ENCODE results near the gene SNCAIP.

Gene SNCAIP

DNA sequence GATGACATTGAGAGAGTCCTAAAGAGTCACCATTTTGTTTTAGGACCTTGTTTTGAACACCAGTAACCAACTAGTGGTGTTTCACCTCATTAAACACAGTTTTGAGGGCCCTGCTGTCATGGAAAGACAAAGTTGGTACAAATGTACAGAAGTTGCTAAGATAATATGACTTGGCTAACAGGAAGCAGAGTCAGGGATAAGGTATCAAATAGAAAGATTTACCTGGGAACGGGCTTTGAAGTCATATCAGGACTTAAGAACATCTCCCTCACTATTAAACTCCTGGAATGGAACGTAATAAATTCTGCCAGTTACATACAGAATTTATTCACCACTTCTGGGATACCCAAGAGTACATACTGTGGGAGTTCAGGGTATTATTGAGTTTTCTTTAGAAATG, 115.6 kb downstream of the SNCAIP start:
- no peak for DNase-seq (ENCODE audit: low spot score)

DNA sequence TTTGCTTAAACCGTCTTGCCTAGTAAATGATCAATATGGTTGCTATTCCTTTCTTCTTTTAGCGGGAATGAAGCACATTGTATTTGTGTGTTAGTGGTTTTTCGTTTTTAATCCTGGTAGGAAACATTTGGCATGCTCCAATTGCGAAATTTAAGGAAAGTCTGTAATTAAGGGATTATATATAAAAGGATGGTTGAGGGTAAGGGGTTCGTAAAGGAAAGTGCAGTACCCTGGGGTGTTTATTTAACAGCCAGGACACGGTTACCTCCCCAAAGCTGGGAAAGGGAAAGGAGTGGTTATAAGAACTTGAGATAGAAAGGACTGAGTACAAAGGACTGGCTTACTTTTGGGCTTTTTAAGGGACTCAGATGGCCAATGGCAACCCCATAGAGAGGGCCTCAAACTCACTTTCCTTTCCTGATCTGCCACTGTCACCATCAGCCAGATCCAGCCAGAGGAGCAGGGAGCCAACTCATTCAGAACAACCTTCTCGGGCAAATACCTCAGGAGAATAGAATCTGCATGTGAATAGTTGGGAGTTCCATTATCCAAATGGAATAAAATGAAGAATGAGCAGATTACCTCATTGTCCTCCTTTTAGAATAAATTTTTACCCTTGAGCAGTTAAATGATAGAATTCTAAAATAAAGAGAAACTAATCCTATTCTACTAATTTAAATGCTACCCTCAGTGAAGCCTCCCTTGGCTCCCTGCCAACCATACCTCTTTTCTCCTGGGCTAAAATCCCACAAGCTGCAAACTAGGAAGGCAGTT, 117.7 kb downstream of the SNCAIP start:
- DNase-seq (ENCODE audit: low spot score) = no peak

DNA sequence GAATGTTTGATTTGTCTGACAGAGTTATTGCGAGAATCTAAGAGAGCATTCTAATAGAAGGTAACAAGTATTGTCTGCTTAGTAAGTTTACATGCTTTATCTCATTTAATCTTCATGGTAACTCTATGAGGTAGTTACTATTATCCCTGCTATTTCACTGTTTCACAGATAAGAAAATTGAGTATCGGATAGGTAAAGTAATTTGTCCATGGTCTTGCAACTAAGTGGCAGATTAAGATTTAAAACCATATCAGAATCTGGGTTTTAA, 118.2 kb downstream of the SNCAIP start:
- DNase-seq (ENCODE audit: low spot score) = no peak

DNA sequence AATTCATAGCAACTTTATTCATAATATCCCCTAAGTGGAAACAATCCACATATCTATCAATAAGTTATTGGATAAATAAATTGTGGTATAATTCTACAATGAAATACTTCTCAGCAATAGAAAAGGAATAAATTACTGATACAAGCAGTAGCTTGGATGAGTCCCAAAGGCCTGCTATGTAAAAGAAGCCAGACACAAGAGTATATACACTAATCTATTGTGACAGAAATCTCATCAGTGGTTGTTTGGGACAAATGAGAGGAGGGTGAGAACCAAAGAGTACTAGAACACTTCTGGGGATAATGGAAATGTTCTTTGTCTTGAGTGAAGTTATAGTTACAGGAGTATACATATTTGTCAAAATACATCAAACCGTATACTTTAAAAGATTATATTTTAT, 119.3 kb downstream of the SNCAIP start:
- DNase-seq (ENCODE audit: low spot score) = no peak

DNA sequence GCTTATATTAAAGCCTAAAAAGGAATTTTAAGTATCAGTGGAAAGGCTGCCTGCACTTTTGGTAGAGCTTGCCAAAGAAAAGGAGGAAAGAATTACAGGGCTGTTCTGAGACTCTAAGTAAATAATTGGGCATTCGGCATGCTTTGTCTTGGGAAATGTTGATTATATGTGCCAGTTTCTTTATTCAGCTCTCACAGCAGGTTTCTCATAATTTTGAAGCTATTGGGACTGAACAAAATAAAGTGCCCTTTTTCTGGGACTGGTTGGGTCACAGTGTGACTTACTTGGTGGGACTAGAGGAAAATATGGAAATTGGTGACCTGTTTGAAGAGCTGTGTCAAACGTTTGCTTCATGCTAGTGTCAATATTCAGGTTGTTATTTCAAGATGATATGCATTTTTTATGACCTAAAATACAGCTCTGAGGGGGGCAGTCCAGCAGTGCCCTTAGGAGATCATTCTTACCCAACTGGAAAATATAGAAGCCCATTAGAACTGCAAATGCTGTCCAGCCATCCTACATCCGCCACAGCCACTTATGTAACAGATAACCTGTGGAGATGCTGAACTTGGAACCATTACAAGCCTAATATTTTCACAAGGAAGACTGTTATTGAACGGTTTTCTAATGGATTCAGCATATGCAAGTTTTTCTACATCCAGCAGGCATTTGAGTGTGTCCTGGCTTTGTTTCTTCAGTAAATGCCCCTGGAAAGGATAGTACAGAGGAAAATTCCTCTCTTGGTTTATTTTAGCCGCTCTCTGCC, 122.4 kb downstream of the SNCAIP start:
- DNase-seq (ENCODE audit: low spot score) = no peak

DNA sequence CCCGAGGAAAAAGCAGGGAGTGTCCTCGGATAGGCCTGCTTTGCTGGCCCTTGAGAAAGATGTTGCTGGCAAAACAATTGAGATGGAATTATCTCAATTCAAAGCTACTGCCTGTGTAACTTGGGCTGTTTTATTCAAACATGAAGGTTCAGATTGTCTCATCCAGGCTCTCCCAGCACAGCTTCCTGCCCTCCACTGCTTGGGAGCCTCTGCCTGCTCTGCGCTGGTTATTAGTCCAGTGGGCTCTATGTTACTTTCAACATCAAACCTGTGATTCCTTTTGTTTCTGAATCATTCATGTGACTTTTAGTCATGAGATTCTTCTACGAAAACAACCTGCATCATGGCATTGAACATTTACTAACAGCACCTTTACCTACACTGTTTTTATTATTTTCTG, 123.2 kb downstream of the SNCAIP start:
- no peak for DNase-seq (ENCODE audit: low spot score)

DNA sequence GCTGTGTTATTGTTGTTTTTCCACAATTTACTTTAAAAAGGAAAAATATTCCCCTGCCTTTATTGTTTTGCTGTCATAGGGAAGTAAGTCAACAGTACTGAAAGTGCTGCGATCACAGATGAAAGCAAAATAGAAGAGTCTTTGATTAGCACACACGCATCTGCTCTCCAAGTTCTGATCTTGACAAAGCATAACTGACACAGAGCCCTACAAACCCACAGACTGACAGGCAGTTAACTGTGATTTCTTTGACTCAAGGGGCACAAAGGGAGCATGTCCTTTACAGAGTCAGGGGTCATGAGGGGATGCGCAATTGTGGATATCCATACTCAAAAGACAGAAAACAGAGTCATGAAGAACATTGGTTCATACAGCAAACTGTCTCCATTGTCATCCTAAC, 123.7 kb downstream of the SNCAIP start:
- no peak for DNase-seq (ENCODE audit: low spot score)

DNA sequence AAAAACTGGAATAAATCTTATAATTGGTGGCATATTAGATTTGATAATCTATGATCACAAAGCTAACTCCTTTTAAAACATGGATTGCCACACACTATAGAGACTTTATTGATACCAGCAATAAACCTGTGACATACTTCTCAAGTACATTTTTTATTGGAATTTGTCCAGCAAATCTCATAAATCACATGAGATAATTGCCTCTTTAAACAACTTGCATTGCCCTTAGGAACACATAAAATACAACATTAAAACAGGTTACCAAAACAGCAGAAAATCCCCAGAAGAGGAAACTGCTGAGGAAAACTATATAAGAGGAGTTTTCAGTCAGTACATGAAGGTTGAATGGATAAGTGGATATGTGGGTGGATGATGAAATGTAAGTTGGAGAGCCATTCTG, 124.6 kb downstream of the SNCAIP start:
- DNase-seq (ENCODE audit: low spot score) = no peak

DNA sequence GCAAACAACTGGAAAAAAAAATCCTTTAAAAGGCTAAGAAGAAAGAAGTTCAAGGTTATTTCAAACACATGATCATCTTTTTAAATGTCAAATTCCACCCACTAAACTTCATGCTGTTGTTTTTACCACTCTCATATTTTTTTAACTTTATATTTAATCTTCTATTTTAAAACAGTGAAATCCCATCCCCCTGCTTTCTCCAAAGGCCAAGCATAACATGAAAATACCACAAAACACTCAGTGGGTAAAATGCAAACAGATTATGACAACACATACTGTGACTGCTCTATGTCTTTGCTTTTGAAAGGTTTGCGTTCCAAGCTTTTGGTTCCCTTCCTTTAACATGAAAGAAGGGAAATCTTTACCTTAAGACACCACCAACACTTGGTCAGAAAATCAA, 127.6 kb downstream of the SNCAIP start:
- DNase-seq (ENCODE audit: low spot score) = no peak

DNA sequence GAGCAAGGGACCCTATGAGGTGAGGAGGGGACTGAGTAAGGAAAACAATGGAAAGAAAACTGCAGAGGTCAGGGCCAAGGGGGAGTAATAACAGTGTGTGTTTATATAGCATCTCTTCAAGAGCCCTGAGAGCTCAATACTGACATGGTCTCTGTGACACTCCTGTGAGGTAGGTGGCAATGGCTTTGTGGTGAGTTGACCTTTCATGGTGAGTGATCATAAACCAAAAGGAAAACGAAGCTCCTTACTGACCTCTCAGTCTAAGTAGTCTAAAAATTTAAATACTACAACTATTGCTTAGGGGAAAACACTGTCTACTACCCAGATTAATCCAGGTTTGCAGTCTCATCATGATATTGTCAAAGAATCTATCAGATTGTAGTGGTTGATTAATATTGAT, 130.9 kb downstream of the SNCAIP start:
- DNase-seq (ENCODE audit: low spot score) = no peak

DNA sequence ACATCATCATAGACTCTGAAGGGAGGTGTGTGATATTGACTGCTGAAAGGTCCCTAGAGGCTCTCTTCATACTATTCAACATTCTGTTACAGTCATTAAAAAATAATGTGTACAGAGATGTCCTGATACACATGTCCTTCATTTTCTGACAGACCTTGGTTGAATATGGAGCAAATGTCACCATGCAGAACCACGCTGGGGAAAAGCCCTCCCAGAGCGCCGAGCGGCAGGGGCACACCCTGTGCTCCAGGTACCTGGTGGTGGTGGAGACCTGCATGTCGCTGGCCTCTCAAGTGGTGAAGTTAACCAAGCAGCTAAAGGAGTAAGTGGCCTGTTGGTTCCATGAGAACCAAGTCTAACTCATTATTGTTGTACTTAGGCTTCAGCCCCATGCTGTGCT, 132.4 kb downstream of the SNCAIP start:
- no peak for DNase-seq (ENCODE audit: low spot score)

DNA sequence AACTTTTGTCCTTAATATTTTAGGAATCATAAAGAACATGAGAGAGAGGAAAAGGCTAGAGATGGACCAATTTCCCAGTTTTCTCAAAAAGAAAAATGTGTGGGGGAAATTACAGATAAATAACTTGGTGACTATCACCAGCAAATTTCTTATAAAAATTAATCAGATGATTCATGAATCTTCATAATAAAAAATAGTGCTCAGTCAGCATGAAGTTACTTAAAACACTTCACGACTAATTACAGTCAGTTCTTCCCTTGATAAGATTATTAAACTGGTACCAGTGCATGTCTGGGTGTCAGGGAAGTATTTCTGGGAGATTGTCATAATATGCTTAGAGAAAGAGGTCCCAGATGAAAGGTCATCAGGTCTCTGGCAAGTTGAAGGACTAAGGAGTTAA, 133.0 kb downstream of the SNCAIP start:
- DNase-seq (ENCODE audit: low spot score) = no peak

DNA sequence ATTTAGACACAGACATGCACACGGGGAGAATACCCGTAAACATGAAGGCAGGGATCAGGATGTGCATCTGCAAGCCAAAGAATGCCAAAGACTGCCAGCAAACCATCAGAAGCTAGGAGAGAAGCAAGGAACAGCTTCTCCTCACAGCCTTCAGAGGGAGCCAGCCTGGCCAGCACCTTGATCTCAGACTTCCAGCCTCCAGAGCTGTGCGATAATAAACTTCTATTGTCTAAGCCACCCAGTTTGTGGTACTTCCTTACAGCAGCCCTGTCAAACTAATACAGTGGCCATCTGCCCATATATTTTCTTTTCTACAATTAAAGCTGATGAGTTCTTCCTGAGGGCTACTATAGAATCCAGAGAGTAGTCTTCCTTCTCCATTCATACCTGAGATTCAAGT, 135.0 kb downstream of the SNCAIP start:
- DNase-seq (ENCODE audit: low spot score) = no peak

DNA sequence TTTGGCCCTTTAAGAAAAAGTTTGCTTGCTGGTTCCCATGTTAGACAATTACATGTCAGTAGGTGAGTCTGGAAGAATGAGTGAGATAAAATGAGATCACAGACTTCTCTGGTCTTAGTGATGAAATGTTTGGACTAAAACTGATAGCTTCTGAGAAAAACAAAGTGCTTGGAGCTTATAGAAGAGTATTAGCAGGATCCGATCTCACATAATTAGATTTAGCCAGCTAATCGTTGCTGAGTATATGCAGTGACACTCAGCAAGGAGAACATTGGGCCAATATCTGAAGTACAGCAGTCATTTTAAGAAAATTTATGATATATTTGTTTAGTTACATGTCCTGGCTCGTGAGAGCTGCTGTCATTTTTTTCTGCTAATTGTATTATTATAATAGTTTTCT, 135.8 kb downstream of the SNCAIP start:
- DNase-seq (ENCODE audit: low spot score) = no peak

DNA sequence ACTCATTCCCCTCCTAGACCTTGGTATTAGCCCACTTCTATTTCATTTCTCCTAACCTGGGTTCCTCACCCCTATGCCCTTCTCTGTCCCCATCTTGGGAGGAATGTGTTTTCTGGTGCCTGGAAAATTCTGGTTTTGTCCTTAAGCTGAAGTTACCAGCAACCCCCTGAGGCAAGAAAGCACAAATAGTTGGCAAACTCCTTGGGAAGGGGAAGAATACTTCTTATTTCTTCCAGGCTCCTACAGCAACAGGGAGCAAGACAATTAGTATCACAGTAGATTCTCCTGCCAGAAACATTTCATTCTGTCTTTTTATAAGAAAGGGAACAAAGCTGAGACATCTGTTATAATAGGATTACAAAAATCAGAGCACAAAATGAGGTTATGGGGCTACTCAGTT, 142.5 kb downstream of the SNCAIP start:
- DNase-seq (ENCODE audit: low spot score) = no peak

DNA sequence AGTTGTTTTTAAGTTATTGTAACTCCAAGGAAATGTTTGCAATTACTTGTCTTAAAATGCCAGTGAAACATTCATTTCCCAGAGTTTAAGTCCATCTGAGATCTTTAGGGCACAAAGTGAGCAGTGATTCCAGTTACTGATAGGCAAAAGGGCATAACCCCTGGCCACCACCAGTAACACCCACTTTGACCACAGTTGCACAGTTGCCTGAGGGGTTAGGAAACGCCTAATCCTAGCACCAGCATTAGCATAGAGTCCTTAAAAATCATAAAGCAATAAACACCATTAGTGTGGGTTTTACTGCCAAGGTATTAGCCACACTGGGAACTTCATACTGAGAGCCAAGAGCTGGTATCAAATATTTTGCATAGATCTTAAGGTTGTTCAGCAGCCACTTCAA, 143.9 kb downstream of the SNCAIP start:
- no peak for DNase-seq (ENCODE audit: low spot score)

DNA sequence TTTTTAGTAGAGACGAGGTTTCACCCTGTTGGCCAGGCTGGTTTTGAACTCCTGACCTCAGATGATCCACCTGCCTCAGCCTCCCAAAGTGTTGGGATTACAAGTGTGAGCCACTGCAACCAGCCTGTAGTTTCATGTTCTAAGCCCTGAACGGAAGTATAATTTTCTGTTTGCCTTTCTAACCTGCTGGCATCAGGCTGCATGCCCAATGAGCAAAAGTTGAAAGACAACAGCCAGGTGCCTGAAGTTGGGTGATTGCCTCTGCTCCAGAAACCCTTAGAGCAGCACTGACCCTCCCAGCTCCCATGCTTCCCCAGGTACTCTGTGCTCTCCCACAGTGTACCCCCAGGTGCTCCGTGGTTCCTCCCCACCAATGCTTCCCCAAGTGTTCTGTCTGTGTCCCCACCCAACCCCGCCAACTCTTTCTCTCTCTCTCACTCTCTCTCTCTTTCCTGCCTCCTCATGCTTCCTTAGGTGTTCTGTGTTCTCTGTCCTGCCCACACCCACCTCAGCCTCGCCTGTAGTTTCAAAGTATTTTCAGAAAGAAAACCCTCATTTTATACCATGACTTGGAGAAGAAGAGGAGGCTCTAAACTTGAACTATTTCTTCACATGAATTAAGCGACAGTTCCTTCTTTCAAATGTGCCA, 145.3 kb downstream of the SNCAIP start:
- DNase-seq (ENCODE audit: low spot score) = no peak

DNA sequence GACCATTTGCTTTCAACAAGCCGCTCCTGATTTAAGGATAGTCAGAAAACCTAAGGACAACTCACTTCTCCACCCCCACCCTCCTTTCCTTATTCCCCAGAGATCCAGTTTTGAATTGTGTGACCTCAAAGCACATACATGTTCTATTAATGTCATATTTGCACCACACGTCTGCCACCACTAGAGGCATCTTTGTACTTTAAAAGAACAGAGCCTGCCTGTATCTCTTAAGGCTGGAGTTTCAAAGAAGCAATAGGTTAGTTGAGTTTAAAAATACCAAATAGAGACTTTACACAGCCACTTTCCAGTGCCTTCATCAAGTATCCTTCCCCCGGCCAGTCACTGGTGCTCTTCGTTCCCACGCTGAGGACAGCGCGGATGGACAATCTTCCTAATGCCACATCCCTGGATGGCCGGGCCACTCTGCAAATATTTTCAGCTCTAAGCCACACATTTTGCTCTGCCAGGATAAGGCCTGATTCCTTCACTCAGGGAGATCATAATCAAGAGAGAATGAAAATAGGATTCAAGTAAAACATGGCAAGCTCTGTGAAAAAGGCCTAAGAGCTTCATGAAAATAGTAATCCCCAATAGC, 146.3 kb downstream of the SNCAIP start:
- DNase-seq (ENCODE audit: low spot score) = peak; percentile 15

DNA sequence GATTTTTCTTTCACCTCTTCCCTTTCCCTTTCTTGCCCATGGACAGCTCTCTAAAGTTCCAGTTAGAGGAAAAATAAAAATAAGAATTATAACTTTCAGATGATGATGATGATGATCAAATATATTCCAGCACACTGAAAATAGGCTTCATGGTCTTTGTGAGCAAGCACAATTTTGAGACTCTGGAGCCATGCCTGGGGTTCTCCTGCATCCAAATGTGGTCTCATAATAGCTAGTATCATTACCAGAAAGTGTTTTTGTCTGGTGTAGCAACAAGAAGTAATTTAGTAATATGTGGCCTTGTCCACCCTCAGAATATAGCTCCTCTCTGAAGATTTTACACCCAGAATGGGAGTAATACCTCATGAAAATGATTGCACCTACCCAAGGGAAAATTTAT, 150.4 kb downstream of the SNCAIP start:
- no peak for DNase-seq (ENCODE audit: low spot score)

DNA sequence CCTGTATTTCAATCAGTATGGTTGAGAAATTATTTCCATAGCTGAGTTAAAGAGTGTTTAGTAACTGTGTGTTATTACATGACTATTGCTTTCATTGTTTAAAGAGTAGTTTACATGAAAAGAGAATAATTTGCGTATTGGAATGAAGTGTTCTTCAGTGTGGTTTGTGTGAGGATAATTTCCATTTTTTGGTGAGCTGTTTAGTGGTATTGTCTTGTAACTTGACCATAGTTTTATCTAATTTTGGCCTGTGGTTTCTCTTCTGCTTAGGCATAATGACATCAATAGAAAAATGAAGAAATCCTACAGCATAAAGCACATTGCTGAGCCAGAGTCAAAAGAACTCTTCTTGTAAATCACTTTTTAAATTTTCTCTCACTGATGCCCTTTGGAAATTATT, 151.2 kb downstream of the SNCAIP start:
- no peak for DNase-seq (ENCODE audit: low spot score)

DNA sequence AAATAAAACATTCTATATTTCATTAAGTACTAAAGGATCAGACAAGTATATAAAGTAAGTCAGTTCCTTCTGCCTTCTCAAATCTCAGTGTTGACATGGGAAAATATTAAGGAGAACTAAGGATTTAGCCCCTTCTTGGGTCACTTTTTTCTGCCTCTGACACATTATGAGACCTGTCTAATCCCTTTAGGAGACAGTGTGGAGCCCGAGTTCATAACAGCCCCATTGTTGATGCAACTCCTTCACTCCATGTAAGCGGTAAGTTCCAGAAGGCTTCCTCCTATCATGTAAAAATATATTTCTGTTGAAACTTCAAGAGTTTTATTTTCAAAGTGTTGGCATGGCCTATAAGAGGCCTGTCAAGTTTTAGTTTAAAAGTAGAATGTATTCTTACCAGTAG, 152.2 kb downstream of the SNCAIP start:
- no peak for DNase-seq (ENCODE audit: low spot score)

DNA sequence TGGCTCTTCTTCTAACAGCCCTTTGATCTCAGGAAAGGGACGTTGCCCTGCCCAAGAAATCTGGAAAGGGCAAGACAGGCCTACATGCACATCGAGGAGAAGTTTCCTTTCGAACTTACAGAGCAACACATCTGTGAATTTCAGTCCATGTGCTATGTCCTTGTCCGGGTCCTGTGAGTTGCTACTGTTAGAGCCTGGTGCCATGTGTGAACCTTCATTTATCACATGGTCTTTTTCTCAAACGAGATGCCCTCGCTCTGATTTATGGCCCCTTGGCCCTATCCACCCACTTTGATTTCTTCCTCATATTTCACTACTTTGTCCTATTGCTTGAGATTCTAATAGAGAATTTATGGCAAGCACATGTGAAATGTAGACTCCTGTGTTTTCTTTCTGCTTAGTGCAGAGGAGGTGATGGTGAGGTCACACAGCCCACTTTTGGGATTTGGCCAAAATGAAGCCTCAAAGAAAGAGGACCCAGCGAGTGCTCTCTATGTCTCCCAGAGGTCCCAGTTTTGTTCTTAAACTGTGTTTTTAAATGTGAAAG, 153.1 kb downstream of the SNCAIP start:
- no peak for DNase-seq (ENCODE audit: low spot score)

DNA sequence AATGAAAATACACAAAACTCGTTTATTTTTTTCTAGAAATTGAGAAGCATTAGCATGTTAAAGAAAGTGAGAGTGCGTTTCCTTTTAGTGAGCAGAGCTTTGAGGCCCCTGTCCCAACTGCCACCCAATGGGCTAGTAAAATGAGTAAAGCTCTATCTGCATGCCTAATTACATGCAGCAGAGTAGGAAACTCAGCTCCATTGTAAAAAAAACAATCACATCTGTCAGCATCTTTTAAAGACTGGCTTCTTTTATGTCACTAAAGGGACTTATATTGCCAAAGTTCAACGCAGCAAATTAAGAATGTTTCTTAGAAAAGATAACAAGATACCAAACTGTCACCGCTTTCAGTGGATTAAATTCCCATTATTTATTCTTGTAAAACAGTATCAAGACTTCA, 154.0 kb downstream of the SNCAIP start:
- no peak for DNase-seq (ENCODE audit: low spot score)
